Measurements from ENCODE around the gene DNAJC21. TPM values are rescaled to one million over a fixed set of nuclear protein-coding genes. Genes with fewer than 3 reads are reported as not detected.

The DNAJC21 gene
- total and polyA plus RNA-seq, 2 donors (not counting 1 experiment from before 2014, with no cell fraction given) = 60.4 to 64.4 TPM

DNA sequence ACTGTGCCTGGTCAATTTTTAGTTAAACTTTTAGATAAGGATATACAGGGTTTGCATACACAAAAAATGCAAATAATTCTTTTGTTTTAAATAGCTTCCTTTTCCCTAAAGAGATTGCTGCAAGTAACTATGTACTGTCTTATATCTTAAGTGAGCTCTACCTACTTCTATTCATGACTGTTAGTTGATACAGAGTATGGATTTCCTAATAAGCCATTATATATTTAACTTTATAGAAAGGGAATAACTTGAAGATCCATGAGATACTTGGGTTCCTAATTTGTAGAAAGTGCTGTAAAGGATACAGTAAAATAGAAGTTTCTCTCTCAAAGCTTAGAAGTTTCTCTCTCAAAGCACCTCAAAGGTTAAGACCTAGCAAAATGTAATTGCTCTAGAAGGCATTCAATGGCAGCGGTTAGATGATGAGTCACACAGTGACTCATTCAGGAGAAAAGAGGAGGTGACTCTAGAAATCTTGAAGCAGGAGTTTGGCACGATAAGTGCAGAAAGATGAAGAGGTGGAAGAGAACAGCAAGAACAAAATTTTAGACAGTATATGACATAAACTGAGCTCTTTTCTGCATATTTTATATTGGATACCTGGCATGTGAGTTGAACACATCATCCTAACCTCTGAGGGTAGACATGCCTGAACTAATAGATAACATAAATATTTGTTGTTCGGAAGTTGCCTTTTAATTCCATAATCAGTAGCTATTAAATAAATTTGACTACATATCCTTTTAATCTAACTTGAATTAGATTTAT is 5.5 kb upstream of the DNAJC21 start:
- peaks cover 12% of the 10 kb centered on the region for H3K36me3 ChIP-seq (ENCODE audit: control insufficient read depth, insufficient read depth, low read length)
- H3K4me1 ChIP-seq (ENCODE audit: control insufficient read depth, extremely low read depth, insufficient read depth, low read length) = peaks cover 8% of the 10 kb centered on the region
- peaks cover 14% of the 10 kb centered on the region for H3K79me2 ChIP-seq (ENCODE audit: control insufficient read depth, insufficient read depth, low read length)
- H4K20me1 ChIP-seq (ENCODE audit: control insufficient read depth, extremely low read depth, insufficient read depth, low read length) = no peaks in the 10 kb centered on the region
- no peak overlapping the region for H3K4me3 ChIP-seq (replicated peaks in 1 of 4; ENCODE audit: control extremely low read depth in 1 of 4, insufficient read depth in 1 of 4, low read depth in 3 of 4, low read length in 4 of 4)
- no peaks in the 10 kb centered on the region for H3K9me3 ChIP-seq (ENCODE audit: control insufficient read depth, insufficient read depth, low read depth, low read length)
- no peak overlapping the region for H2AFZ ChIP-seq (ENCODE audit: low read length)
- H3K27me3 ChIP-seq (ENCODE audit: control insufficient read depth, insufficient read depth, low read length) = no peaks in the 10 kb centered on the region
- H3K9ac ChIP-seq (ENCODE audit: insufficient read depth, low read length) = no peak overlapping the region
- TF ChIP-seq, protein P1, sequence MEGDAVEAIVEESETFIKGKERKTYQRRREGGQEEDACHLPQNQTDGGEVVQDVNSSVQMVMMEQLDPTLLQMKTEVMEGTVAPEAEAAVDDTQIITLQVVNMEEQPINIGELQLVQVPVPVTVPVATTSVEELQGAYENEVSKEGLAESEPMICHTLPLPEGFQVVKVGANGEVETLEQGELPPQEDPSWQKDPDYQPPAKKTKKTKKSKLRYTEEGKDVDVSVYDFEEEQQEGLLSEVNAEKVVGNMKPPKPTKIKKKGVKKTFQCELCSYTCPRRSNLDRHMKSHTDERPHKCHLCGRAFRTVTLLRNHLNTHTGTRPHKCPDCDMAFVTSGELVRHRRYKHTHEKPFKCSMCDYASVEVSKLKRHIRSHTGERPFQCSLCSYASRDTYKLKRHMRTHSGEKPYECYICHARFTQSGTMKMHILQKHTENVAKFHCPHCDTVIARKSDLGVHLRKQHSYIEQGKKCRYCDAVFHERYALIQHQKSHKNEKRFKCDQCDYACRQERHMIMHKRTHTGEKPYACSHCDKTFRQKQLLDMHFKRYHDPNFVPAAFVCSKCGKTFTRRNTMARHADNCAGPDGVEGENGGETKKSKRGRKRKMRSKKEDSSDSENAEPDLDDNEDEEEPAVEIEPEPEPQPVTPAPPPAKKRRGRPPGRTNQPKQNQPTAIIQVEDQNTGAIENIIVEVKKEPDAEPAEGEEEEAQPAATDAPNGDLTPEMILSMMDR (conservative IDR thresholded peaks at IDR 0.05 in 1 of 2, IDR thresholded peaks at IDR 0.05 in 1 of 2; ENCODE audit: low read depth in 1 of 2, low read length in 2 of 2) = no peak
- peak overlapping the region; percentile 10 for H3K27ac ChIP-seq (ENCODE audit: insufficient read depth, low read length)
- DNase-seq (ENCODE audit: low read depth in 2 of 2) = peak; percentile 88 to 90
- H3K4me2 ChIP-seq (ENCODE audit: extremely low read depth, insufficient read depth, low read length) = peak overlapping the region; percentile 51

DNA sequence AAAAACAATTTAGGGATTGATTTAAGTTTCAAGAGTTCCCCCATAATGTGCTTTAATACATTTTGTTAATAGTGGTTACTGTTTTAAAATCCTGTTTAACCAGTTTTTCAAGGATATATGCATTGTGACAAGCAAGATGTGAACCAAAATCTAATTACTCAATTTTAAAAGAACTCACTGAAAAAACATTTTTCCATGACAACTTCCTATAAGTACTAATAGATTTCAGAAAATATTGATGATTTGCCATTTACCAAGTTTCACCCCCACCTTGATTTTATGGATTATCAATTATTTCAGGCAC is 4.9 kb upstream of the DNAJC21 start:
- Histone ChIP-seq H3K9ac (ENCODE audit: insufficient read depth, low read length) (no peak overlapping the region), H4K20me1 (ENCODE audit: control insufficient read depth, extremely low read depth, insufficient read depth, low read length) (no peaks in the 10 kb centered on the region), H2AFZ (ENCODE audit: low read length) (no peak overlapping the region), H3K9me3 (ENCODE audit: control insufficient read depth, insufficient read depth, low read depth, low read length) (no peaks in the 10 kb centered on the region), H3K79me2 (ENCODE audit: control insufficient read depth, insufficient read depth, low read length) (peaks cover 9% of the 10 kb centered on the region), H3K4me1 (ENCODE audit: control insufficient read depth, extremely low read depth, insufficient read depth, low read length) (peaks cover 8% of the 10 kb centered on the region), H3K36me3 (ENCODE audit: control insufficient read depth, insufficient read depth, low read length) (peaks cover 12% of the 10 kb centered on the region), H3K27ac (ENCODE audit: insufficient read depth, low read length) (no peak overlapping the region), H3K4me3 (replicated peaks in 1 of 4; ENCODE audit: control extremely low read depth in 1 of 4, insufficient read depth in 1 of 4, low read depth in 3 of 4, low read length in 4 of 4) (no peak overlapping the region), H3K27me3 (ENCODE audit: control insufficient read depth, insufficient read depth, low read length) (no peaks in the 10 kb centered on the region), H3K4me2 (ENCODE audit: extremely low read depth, insufficient read depth, low read length) (no peak overlapping the region)
- TF ChIP-seq, protein P1 (conservative IDR thresholded peaks at IDR 0.05 in 1 of 2, IDR thresholded peaks at IDR 0.05 in 1 of 2; ENCODE audit: low read depth in 1 of 2, low read length in 2 of 2) = no peak
- TF ChIP-seq EZH2 (IDR thresholded peaks at IDR 0.05; ENCODE audit: low read length, missing control alignments) = no peak
- DNase-seq (ENCODE audit: low read depth in 2 of 2) = no peak

DNA sequence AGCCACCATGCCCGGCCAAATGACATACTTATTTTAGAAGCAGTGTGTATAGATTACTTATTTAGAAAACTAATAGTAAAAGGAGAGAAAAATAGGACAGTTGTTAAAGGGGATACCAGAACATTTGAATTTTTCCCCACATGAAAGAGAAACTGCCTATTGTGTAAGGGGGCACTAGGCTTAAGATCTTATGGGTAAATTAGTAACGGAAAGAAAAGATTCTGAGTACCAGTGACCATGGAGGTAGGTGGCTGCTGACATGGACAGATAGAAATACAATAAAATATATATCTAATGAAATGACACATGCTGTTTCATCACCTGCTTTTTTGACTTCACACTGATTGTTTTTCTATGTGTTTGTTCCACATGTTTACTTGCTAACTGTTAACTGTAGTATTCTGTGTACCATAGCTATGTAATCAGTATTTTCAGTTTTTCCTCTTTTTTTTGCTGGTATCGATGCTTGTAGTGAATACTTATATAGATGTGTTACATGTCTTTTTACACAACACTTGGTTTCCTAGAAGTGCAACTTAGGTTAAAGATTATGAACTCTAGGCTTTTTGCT is 3.0 kb upstream of the DNAJC21 start:
- Histone ChIP-seq H3K4me3 (replicated peaks in 1 of 4; ENCODE audit: control extremely low read depth in 1 of 4, insufficient read depth in 1 of 4, low read depth in 3 of 4, low read length in 4 of 4) (no peak overlapping the region), H3K27me3 (ENCODE audit: control insufficient read depth, insufficient read depth, low read length) (no peaks in the 10 kb centered on the region), H3K4me1 (ENCODE audit: control insufficient read depth, extremely low read depth, insufficient read depth, low read length) (peaks cover 8% of the 10 kb centered on the region), H3K27ac (ENCODE audit: insufficient read depth, low read length) (no peak overlapping the region), H4K20me1 (ENCODE audit: control insufficient read depth, extremely low read depth, insufficient read depth, low read length) (no peaks in the 10 kb centered on the region), H3K4me2 (ENCODE audit: extremely low read depth, insufficient read depth, low read length) (no peak overlapping the region), H3K79me2 (ENCODE audit: control insufficient read depth, insufficient read depth, low read length) (peaks cover 18% of the 10 kb centered on the region), H3K36me3 (ENCODE audit: control insufficient read depth, insufficient read depth, low read length) (peaks cover 10% of the 10 kb centered on the region), H3K9me3 (ENCODE audit: control insufficient read depth, insufficient read depth, low read depth, low read length) (no peaks in the 10 kb centered on the region), H2AFZ (ENCODE audit: low read length) (no peak overlapping the region), H3K9ac (ENCODE audit: insufficient read depth, low read length) (no peak overlapping the region)
- TF ChIP-seq EZH2 (IDR thresholded peaks at IDR 0.05; ENCODE audit: low read length, missing control alignments) = no peak
- TF ChIP-seq, protein P1 (conservative IDR thresholded peaks at IDR 0.05 in 1 of 2, IDR thresholded peaks at IDR 0.05 in 1 of 2; ENCODE audit: low read depth in 1 of 2, low read length in 2 of 2) = no peak
- DNase-seq (ENCODE audit: low read depth in 2 of 2) = no peak

Data from fibroblast of lung (primary cell).